GM21381 (cell line): ENCODE results near the gene TAGLN3.

Experiments used
- ATAC-seq: cut with Tn5 transposase; IDR thresholded peaks from one replicate; pipeline ENCODE4 v1.9.1; 2021; ENCODE audit warnings: mild to moderate bottlenecking, moderate library complexity; ENCODE audit not compliant: unreplicated experiment

The TAGLN3 gene

GRCh38 chr3:111976254-111976653, 22.5 kb upstream of the TAGLN3 start:
- ATAC-seq, result no peak

- peak; percentile 93 for ATAC-seq
Measured at GRCh38 chr3:111978583-111979433, 19.9 kb upstream of the TAGLN3 start, which contains the start of gene ABHD10. Gene ABHD10, plus strand, starts transcription at chr3:111979026. Its CDS starts 36 bp downstream, at chr3:111979062.

GRCh38 chr3:111979434-111980038, 19.2 kb upstream of the TAGLN3 start:
- peak; percentile 27 for ATAC-seq

- no peak for ATAC-seq
Measured at GRCh38 chr3:111980716-111981456, 17.8 kb upstream of the TAGLN3 start.

- no peak for ATAC-seq
Measured at GRCh38 chr3:111981457-111981763, 17.3 kb upstream of the TAGLN3 start.

- ATAC-seq, result no peak
Measured at GRCh38 chr3:111984636-111985298, 14.0 kb upstream of the TAGLN3 start.

DNA sequence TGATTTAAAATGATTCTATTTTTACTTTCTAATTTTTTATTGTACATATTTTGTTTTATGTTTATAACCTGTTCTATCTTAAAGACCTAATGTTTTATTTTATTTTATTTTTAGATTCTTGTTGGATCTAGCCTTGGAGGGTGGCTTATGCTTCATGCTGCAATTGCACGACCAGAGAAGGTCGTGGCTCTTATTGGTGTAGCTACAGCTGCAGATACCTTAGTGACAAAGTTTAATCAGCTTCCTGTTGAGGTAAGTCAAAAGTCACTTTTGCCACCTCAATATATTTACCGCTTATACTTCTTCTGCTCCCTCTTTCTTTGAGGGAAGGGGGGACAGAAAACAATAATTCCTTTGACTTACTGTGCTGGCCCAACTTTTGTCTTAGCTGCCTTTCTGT, 11.9 kb upstream of the TAGLN3 start:
- no peak for ATAC-seq

DNA sequence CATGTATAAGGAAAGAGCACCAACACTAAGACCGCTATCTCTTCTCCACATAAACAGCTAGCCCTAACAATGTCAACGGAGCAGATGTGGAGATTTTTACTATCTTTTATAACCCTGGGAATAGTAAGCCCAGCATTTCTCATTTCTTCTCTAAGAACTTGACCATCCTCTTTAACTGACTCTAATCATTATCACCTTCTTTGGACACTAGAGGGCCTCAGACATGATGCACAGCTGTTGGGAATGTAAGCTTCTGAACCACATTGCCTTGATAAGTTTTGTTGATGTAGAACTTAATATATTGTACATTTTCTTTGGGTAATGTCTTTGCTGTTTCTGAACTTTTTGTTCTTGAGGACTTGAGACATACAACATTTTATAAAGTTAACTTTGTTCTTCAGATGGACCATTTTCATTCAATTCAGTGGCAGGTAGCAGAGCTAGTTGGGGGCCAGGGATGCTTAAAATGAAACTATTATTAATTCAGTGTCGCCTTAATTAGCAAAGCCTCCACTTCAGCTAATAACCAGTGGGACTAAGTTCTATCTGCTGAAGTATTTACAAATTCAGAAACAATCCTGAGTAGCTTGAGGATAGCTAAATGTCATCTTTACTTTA, 9.6 kb upstream of the TAGLN3 start:
- ATAC-seq, result peak; percentile 82

- no peak for ATAC-seq
Measured at GRCh38 chr3:111993038-111993437, 5.7 kb upstream of the TAGLN3 start.

DNA sequence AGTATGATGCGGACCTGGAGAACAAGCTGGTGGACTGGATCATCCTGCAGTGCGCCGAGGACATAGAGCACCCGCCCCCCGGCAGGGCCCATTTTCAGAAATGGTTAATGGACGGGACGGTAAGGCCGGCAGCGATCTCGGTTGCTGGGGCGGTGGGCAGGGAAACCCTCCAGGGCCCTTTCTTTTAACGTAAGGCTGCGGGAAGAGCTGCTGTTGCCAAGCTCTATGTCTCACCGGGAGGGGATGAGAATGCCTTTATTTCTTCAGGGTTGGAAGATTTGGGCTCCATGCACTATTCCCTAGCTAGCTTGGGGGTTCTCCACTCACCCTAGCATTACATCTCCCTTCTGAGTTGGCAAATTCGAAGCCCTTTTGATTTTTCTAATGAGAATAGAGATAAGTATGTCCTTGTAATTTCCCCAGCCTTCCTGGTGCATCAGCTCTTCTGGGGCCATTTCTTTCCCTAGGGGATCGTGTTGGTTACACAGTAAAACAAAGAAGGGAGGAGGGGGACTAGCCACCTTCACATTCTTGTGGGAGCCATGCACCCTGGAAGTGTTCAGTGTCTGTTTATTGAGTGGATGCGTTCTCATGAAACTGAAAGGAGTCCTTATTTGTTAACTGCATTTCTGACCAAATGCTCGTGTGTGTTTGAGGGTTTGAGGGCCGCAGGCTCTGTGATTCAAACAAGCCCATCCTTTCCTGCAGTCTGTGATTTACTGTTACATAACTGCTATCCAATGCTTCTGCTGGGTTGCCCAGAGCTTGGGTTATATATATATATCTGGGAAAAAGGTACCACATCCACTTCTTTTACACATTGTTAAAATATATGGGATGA, 982 bp downstream of the TAGLN3 start:
- no peak for ATAC-seq

DNA sequence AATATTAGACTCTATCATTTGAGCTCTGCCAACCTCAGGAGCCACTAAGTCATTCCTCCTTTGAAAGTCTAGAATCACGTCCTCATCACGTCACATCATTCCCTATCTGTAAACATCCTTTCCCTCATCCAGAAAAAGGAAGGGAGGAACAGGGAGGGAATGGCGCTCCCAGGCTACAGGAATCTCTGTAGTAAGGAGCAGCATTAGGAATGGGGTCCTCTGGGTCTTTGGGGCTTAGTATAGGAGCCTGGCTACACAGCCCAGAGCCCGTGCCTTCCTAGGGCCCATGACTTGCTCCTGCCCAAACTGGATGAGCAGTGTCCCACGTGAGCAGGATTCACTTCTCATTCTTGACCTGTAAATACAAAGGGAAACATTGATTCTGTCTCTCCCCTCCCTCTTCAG, 1.6 kb downstream of the TAGLN3 start:
- no peak for ATAC-seq

DNA sequence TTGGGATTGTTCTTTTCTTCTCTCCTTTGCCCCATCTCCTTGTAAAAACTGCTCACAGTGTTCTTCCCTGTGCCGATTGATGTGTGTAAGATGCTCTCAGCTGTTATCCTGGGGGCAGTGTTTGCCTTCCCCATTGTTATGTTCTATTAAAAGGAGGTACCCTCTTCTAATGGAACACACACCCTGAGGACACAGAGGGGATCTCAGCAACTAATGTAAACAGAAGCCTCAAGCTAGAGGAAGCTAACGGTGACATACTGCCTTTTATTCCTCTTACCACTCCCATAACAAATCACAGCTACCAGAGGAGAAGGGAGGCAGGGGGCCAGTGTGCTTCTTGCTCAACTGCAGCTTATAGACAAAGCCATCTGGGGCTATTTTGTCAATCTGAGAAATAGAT, 2.2 kb downstream of the TAGLN3 start:
- ATAC-seq, result no peak

GRCh38 chr3:112001526-112001925, 2.8 kb downstream of the TAGLN3 start:
- ATAC-seq, result no peak

- no peak for ATAC-seq
Measured at GRCh38 chr3:112002096-112002971, 3.6 kb downstream of the TAGLN3 start.

DNA sequence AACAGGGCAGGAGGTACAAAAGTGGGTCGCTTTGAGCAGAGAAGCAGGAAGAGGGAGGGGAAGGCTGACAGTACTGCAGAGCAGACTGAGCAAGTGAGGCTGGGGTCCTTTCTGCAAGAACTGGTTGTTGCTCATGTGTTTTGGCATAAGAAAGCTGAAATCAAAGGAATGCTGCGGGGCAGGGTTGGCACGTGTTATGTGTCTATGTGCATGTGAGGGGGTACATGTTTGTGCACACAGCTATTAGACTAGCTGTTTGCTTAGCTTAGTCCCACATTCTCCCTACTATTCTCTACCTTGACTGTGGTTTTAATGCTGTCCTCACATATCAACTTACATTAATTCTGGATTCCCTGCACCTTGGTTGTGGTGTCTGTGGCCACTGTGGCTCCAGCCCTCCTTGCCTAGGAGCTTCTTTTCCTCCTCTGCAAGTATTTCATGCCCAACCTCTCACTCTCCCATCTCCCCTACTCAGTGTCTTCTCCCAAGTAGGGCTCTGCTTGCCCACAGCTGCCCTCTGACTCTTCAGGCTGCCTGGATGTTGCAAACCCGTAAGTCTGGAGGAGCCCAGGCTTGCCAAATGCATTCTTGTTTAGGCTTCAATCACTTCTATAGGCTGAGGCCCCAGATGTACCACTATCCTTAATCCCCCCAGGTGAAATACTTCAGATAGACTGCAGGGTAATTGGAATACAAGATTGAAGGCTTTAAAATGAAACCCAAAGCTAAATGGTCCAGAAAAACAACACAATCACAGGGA, 4.8 kb downstream of the TAGLN3 start:
- ATAC-seq, result no peak

- no peak for ATAC-seq
Measured at GRCh38 chr3:112004187-112004586, 5.5 kb downstream of the TAGLN3 start.

DNA sequence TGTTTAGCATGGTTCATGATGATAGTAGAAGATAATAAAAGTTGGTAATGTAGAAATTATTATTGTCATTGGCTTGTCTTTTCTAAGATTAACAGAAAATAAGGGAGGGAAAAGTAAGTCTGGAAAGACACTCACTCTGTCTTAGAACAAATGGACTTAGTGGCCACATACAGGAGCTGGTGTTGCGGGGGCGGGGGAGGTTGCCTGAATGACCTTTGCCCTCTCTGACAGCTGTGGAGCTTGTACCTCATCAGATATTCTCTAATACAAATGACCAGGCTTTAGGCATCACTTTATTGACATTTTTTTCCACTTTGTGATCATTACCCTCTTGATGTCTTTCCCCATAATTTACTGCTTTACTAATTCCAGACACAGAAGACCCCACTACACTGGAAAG, 5.9 kb downstream of the TAGLN3 start:
- no peak for ATAC-seq

DNA sequence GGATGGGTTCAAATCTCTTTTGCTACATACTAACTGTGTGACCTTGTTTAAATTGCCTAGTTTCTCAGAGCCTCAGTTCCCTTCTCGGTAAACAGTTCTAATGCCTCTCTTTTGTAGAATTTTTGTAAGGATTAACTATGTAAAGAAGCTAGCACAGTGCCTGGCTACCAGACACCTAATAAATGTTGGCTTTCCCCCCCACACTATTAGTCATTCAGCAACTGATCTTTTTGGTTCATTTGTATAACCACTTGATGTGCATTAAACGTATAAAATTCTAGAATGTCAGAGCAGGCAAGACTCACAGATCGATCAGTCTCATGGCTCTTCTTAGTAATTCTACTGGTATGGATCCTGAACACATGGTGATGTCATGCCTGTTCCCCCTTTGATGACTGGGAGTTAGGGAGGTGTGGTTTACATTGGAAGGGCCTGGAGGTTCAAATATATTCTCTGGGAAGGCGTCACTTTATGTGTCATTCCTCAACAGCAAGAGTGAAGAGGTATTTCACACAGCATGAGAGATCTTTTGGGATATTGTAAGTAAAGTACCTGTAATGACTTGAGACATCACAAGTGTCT, 6.5 kb downstream of the TAGLN3 start:
- ATAC-seq, result no peak
